ENCODE measurements around the gene ABHD15. TPM values are rescaled to one million over a fixed set of nuclear protein-coding genes. Genes with fewer than 3 reads are reported as not detected.

Gene ABHD15
- polyA plus RNA-seq, 1 donor, result 25.6 TPM

- no peak overlapping the region for H3K4me3 ChIP-seq (ENCODE audit: low read length)
- peaks cover 16% of the 10 kb centered on the region for H3K4me1 ChIP-seq (ENCODE audit: control insufficient read depth, insufficient read depth, low read length)
- no CpG with 5 or more reads among the region's 15 CpGs for WGBS (ENCODE audit: insufficient coverage, low lambda C conversion rate)
- H3K9me3 ChIP-seq (ENCODE audit: control insufficient read depth, low read depth, low read length), result peaks cover 4% of the 10 kb centered on the region
- peaks cover 76% of the 10 kb centered on the region for H3K36me3 ChIP-seq (ENCODE audit: control insufficient read depth, insufficient read depth, low read length)
- no peaks in the 10 kb centered on the region for H3K27me3 ChIP-seq (ENCODE audit: control insufficient read depth, insufficient read depth, low read length)
- peak; percentile 69 to 74 for DNase-seq
- H3K27ac ChIP-seq (ENCODE audit: low read length), result no peak overlapping the region
Observed at GRCh38 chr17:29579866-29580771, 13.3 kb upstream of the ABHD15 start.

- H3K4me1 ChIP-seq (ENCODE audit: control insufficient read depth, insufficient read depth, low read length), result peaks cover 26% of the 10 kb centered on the region
- no peak overlapping the region for H3K4me3 ChIP-seq (ENCODE audit: low read length)
- H3K27ac ChIP-seq (ENCODE audit: low read length), result no peak overlapping the region
- H3K9me3 ChIP-seq (ENCODE audit: control insufficient read depth, low read depth, low read length), result peaks cover 4% of the 10 kb centered on the region
- H3K27me3 ChIP-seq (ENCODE audit: control insufficient read depth, insufficient read depth, low read length), result no peaks in the 10 kb centered on the region
- no peak for DNase-seq
- 100% methylated on average over 1 of the region's 14 CpGs for WGBS (ENCODE audit: insufficient coverage, low lambda C conversion rate)
- H3K36me3 ChIP-seq (ENCODE audit: control insufficient read depth, insufficient read depth, low read length), result peaks cover 83% of the 10 kb centered on the region
Observed at GRCh38 chr17:29578626-29579485, 12.0 kb upstream of the ABHD15 start.

- no peak for DNase-seq
- H3K4me1 ChIP-seq (ENCODE audit: control insufficient read depth, insufficient read depth, low read length), result peaks cover 36% of the 10 kb centered on the region
- no peaks in the 10 kb centered on the region for H3K9me3 ChIP-seq (ENCODE audit: control insufficient read depth, low read depth, low read length)
- peaks cover 84% of the 10 kb centered on the region for H3K36me3 ChIP-seq (ENCODE audit: control insufficient read depth, insufficient read depth, low read length)
- no CpG with 5 or more reads among the region's 22 CpGs for WGBS (ENCODE audit: insufficient coverage, low lambda C conversion rate)
- no peak overlapping the region for H3K4me3 ChIP-seq (ENCODE audit: low read length)
- no peak overlapping the region for H3K27ac ChIP-seq (ENCODE audit: low read length)
- no peaks in the 10 kb centered on the region for H3K27me3 ChIP-seq (ENCODE audit: control insufficient read depth, insufficient read depth, low read length)
Observed at GRCh38 chr17:29577385-29578211, 10.8 kb upstream of the ABHD15 start.

GRCh38 chr17:29577001-29577370 lies 10.1 kb upstream of the ABHD15 start:
- H3K36me3 ChIP-seq (ENCODE audit: control insufficient read depth, insufficient read depth, low read length), result peaks cover 83% of the 10 kb centered on the region

GRCh38 chr17:29576214-29577000 lies 9.6 kb upstream of the ABHD15 start:
- H3K27me3 ChIP-seq (ENCODE audit: control insufficient read depth, insufficient read depth, low read length), result no peaks in the 10 kb centered on the region
- peaks cover 83% of the 10 kb centered on the region for H3K36me3 ChIP-seq (ENCODE audit: control insufficient read depth, insufficient read depth, low read length)
- H3K9me3 ChIP-seq (ENCODE audit: control insufficient read depth, low read depth, low read length), result no peaks in the 10 kb centered on the region
- H3K4me3 ChIP-seq (ENCODE audit: low read length), result no peak overlapping the region
- peaks cover 46% of the 10 kb centered on the region for H3K4me1 ChIP-seq (ENCODE audit: control insufficient read depth, insufficient read depth, low read length)
- WGBS (ENCODE audit: insufficient coverage, low lambda C conversion rate), result no CpG with 5 or more reads among the region's 37 CpGs
- H3K27ac ChIP-seq (ENCODE audit: low read length), result no peak overlapping the region
- no peak for DNase-seq

More at GRCh38 chr17:29577001-29577370, 10.1 kb upstream of the ABHD15 start:
- no peak overlapping the region for H3K27ac ChIP-seq (ENCODE audit: low read length)
- no peaks in the 10 kb centered on the region for H3K9me3 ChIP-seq (ENCODE audit: control insufficient read depth, low read depth, low read length)
- H3K27me3 ChIP-seq (ENCODE audit: control insufficient read depth, insufficient read depth, low read length), result no peaks in the 10 kb centered on the region
- H3K4me1 ChIP-seq (ENCODE audit: control insufficient read depth, insufficient read depth, low read length), result peaks cover 41% of the 10 kb centered on the region
- DNase-seq, result no peak
- H3K4me3 ChIP-seq (ENCODE audit: low read length), result no peak overlapping the region
- no CpG with 5 or more reads among the region's 9 CpGs for WGBS (ENCODE audit: insufficient coverage, low lambda C conversion rate)

- Histone ChIP-seq H3K4me3 (ENCODE audit: low read length) (no peak overlapping the region), H3K27ac (ENCODE audit: low read length) (peak overlapping the region; percentile 91), H3K9me3 (ENCODE audit: control insufficient read depth, low read depth, low read length) (no peaks in the 10 kb centered on the region), H3K36me3 (ENCODE audit: control insufficient read depth, insufficient read depth, low read length) (peaks cover 85% of the 10 kb centered on the region), H3K4me1 (ENCODE audit: control insufficient read depth, insufficient read depth, low read length) (peaks cover 53% of the 10 kb centered on the region), H3K27me3 (ENCODE audit: control insufficient read depth, insufficient read depth, low read length) (no peaks in the 10 kb centered on the region)
- no CpG with 5 or more reads among the region's 28 CpGs for whole genome bisulfite sequencing (ENCODE audit: insufficient coverage, low lambda C conversion rate)
- no peak for DNase-seq
Observed at GRCh38 chr17:29575511-29576213, 8.8 kb upstream of the ABHD15 start.

- WGBS (ENCODE audit: insufficient coverage, low lambda C conversion rate), result no CpG with 5 or more reads among the region's 17 CpGs
- H3K9me3 ChIP-seq (ENCODE audit: control insufficient read depth, low read depth, low read length), result no peaks in the 10 kb centered on the region
- peaks cover 83% of the 10 kb centered on the region for H3K36me3 ChIP-seq (ENCODE audit: control insufficient read depth, insufficient read depth, low read length)
- peak; percentile 95 to 98 for DNase-seq
- H3K27me3 ChIP-seq (ENCODE audit: control insufficient read depth, insufficient read depth, low read length), result no peaks in the 10 kb centered on the region
- peaks cover 55% of the 10 kb centered on the region for H3K4me1 ChIP-seq (ENCODE audit: control insufficient read depth, insufficient read depth, low read length)
- H3K4me3 ChIP-seq (ENCODE audit: low read length), result no peak overlapping the region
- peak overlapping the region; percentile 94 for H3K27ac ChIP-seq (ENCODE audit: low read length)
Observed at GRCh38 chr17:29574732-29575510, 8.1 kb upstream of the ABHD15 start.

GRCh38 chr17:29573871-29574731 lies 7.3 kb upstream of the ABHD15 start:
- no CpG with 5 or more reads among the region's 14 CpGs for WGBS (ENCODE audit: insufficient coverage, low lambda C conversion rate)
- peaks cover 75% of the 10 kb centered on the region for H3K36me3 ChIP-seq (ENCODE audit: control insufficient read depth, insufficient read depth, low read length)

More at GRCh38 chr17:29573871-29574731, 7.3 kb upstream of the ABHD15 start:
- DNase-seq, result no peak
- H3K4me1 ChIP-seq (ENCODE audit: control insufficient read depth, insufficient read depth, low read length), result peaks cover 63% of the 10 kb centered on the region
- no peak overlapping the region for H3K4me3 ChIP-seq (ENCODE audit: low read length)
- H3K27ac ChIP-seq (ENCODE audit: low read length), result peak overlapping the region; percentile 94
- H3K9me3 ChIP-seq (ENCODE audit: control insufficient read depth, low read depth, low read length), result no peaks in the 10 kb centered on the region
- no peaks in the 10 kb centered on the region for H3K27me3 ChIP-seq (ENCODE audit: control insufficient read depth, insufficient read depth, low read length)

All from large intestine (tissue), 3 donors.